K562 (cell line): ENCODE results near the gene NEB. TPM values are rescaled to one million over a fixed set of nuclear protein-coding genes. Genes with fewer than 3 reads are reported as not detected.

ENCODE experiments used
- KLF16 ChIP-seq: IDR thresholded peaks from 2 replicates; pipeline ENCODE4 v1.6.1; 2016; ENCODE audit warnings: antibody characterized with exemption
- SMARCB1 ChIP-seq: IDR thresholded peaks from 2 replicates; pipeline ENCODE4 v1.6.1; 2011; ENCODE audit warnings: improper control_type of control experiment, low read depth; ENCODE audit not compliant: insufficient read length
- polyA plus RNA-seq, 8 experiments: library from polyadenylated mRNA; depleted of rRNA in 4 of 8; stranded (reverse) in 5 of 8; unstranded in 3 of 8; fragments of >200 nt; fragmentation: Nextera tagmentation in 2 of 8; fragmentation: Illumina TruSeq in 1 of 8; extraction: Ambion mirVana in 2 of 8; extraction: Trizol in 1 of 8; gene quantifications; 2 replicates each; pipeline versions ENCODE4 v1.2.1 to v1.2.3, GENCODE V29; 2011 to 2014; ENCODE audit warnings: inconsistent platforms in 1 of 8, missing spikeins in 1 of 8
- total RNA-seq, 7 experiments: library from RNA; depleted of rRNA in 6 of 7; stranded (reverse); fragments of >200 nt in 6 of 7; fragmentation: Illumina TruSeq in 2 of 7; extraction: Trizol in 2 of 7; gene quantifications; 2 replicates each; pipeline versions ENCODE4 v1.2.1 to v1.2.3, GENCODE V29; 2011 to 2021; ENCODE audit warnings: low replicate concordance in 1 of 7
- TF ChIP-seq, protein P1 (sequence below): fragments of 200-600 bp; sonication (generic); IDR thresholded peaks from one replicate; pipeline ENCODE4 v1.6.1; 2012; ENCODE audit warnings: mild to moderate bottlenecking, low read depth, low read length, inconsistent platforms
- TF ChIP-seq, protein P2 (sequence below): fragments of 250-450 bp; sonication (Bioruptor Pico); IDR thresholded peaks from 2 replicates; pipeline ENCODE4 v1.8.0; 2022; ENCODE audit warnings: inconsistent platforms, mild to moderate bottlenecking, moderate library complexity, borderline replicate concordance

Gene NEB
- total and polyA plus RNA-seq, 9 of the 15 experiments (the other 6 are each of a cell fraction or from before 2014, with no cell fraction given) = 1.7 to 3.8 (median 2.9) TPM

DNA sequence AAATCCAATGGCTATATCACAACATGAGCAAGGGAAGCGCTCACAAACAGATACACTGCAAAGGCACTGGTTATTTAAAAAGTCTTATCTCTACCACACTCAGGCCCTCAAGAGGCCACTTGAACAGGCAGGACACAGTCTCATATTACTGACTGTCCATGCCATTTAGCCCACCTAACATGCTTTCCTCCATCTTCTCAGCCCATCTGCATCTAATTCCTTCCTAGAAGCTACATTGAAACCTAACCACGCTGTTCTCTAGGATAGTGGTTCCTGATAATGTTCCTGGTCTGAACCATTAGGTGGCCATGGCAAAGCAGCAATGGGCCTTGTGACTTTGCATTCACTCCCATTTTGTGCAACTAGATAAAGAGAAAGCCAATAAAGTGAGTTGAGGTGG lies 22.5 kb upstream of the NEB start (continued):
- TF ChIP-seq, protein P1, sequence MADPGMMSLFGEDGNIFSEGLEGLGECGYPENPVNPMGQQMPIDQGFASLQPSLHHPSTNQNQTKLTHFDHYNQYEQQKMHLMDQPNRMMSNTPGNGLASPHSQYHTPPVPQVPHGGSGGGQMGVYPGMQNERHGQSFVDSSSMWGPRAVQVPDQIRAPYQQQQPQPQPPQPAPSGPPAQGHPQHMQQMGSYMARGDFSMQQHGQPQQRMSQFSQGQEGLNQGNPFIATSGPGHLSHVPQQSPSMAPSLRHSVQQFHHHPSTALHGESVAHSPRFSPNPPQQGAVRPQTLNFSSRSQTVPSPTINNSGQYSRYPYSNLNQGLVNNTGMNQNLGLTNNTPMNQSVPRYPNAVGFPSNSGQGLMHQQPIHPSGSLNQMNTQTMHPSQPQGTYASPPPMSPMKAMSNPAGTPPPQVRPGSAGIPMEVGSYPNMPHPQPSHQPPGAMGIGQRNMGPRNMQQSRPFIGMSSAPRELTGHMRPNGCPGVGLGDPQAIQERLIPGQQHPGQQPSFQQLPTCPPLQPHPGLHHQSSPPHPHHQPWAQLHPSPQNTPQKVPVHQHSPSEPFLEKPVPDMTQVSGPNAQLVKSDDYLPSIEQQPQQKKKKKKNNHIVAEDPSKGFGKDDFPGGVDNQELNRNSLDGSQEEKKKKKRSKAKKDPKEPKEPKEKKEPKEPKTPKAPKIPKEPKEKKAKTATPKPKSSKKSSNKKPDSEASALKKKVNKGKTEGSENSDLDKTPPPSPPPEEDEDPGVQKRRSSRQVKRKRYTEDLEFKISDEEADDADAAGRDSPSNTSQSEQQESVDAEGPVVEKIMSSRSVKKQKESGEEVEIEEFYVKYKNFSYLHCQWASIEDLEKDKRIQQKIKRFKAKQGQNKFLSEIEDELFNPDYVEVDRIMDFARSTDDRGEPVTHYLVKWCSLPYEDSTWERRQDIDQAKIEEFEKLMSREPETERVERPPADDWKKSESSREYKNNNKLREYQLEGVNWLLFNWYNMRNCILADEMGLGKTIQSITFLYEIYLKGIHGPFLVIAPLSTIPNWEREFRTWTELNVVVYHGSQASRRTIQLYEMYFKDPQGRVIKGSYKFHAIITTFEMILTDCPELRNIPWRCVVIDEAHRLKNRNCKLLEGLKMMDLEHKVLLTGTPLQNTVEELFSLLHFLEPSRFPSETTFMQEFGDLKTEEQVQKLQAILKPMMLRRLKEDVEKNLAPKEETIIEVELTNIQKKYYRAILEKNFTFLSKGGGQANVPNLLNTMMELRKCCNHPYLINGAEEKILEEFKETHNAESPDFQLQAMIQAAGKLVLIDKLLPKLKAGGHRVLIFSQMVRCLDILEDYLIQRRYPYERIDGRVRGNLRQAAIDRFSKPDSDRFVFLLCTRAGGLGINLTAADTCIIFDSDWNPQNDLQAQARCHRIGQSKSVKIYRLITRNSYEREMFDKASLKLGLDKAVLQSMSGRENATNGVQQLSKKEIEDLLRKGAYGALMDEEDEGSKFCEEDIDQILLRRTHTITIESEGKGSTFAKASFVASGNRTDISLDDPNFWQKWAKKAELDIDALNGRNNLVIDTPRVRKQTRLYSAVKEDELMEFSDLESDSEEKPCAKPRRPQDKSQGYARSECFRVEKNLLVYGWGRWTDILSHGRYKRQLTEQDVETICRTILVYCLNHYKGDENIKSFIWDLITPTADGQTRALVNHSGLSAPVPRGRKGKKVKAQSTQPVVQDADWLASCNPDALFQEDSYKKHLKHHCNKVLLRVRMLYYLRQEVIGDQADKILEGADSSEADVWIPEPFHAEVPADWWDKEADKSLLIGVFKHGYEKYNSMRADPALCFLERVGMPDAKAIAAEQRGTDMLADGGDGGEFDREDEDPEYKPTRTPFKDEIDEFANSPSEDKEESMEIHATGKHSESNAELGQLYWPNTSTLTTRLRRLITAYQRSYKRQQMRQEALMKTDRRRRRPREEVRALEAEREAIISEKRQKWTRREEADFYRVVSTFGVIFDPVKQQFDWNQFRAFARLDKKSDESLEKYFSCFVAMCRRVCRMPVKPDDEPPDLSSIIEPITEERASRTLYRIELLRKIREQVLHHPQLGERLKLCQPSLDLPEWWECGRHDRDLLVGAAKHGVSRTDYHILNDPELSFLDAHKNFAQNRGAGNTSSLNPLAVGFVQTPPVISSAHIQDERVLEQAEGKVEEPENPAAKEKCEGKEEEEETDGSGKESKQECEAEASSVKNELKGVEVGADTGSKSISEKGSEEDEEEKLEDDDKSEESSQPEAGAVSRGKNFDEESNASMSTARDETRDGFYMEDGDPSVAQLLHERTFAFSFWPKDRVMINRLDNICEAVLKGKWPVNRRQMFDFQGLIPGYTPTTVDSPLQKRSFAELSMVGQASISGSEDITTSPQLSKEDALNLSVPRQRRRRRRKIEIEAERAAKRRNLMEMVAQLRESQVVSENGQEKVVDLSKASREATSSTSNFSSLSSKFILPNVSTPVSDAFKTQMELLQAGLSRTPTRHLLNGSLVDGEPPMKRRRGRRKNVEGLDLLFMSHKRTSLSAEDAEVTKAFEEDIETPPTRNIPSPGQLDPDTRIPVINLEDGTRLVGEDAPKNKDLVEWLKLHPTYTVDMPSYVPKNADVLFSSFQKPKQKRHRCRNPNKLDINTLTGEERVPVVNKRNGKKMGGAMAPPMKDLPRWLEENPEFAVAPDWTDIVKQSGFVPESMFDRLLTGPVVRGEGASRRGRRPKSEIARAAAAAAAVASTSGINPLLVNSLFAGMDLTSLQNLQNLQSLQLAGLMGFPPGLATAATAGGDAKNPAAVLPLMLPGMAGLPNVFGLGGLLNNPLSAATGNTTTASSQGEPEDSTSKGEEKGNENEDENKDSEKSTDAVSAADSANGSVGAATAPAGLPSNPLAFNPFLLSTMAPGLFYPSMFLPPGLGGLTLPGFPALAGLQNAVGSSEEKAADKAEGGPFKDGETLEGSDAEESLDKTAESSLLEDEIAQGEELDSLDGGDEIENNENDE = no peak
- TF ChIP-seq, protein P2, sequence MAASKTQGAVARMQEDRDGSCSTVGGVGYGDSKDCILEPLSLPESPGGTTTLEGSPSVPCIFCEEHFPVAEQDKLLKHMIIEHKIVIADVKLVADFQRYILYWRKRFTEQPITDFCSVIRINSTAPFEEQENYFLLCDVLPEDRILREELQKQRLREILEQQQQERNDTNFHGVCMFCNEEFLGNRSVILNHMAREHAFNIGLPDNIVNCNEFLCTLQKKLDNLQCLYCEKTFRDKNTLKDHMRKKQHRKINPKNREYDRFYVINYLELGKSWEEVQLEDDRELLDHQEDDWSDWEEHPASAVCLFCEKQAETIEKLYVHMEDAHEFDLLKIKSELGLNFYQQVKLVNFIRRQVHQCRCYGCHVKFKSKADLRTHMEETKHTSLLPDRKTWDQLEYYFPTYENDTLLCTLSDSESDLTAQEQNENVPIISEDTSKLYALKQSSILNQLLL (CRISPR knock-in tag) = no peak
- TF ChIP-seq KLF16 = no peak
- TF ChIP-seq SMARCB1 = no peak
